ENCODE data around the gene MIP.
"Not testable (repeated sequence)": the region's sequence is repeated elsewhere in the genome, so short reads cannot be mapped to it uniquely, and the experiment has no call there.

MIP gene

GRCh38 chr12:56411781-56412639, 42.4 kb downstream of the MIP start:
- TF ChIP-seq ZFX (IDR thresholded peaks at IDR 0.05): no peak
- TF ChIP-seq, protein P1, sequence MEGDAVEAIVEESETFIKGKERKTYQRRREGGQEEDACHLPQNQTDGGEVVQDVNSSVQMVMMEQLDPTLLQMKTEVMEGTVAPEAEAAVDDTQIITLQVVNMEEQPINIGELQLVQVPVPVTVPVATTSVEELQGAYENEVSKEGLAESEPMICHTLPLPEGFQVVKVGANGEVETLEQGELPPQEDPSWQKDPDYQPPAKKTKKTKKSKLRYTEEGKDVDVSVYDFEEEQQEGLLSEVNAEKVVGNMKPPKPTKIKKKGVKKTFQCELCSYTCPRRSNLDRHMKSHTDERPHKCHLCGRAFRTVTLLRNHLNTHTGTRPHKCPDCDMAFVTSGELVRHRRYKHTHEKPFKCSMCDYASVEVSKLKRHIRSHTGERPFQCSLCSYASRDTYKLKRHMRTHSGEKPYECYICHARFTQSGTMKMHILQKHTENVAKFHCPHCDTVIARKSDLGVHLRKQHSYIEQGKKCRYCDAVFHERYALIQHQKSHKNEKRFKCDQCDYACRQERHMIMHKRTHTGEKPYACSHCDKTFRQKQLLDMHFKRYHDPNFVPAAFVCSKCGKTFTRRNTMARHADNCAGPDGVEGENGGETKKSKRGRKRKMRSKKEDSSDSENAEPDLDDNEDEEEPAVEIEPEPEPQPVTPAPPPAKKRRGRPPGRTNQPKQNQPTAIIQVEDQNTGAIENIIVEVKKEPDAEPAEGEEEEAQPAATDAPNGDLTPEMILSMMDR (conservative IDR thresholded peaks at IDR 0.05): no peak
- no peak overlapping the region for H3K27ac ChIP-seq

DNA sequence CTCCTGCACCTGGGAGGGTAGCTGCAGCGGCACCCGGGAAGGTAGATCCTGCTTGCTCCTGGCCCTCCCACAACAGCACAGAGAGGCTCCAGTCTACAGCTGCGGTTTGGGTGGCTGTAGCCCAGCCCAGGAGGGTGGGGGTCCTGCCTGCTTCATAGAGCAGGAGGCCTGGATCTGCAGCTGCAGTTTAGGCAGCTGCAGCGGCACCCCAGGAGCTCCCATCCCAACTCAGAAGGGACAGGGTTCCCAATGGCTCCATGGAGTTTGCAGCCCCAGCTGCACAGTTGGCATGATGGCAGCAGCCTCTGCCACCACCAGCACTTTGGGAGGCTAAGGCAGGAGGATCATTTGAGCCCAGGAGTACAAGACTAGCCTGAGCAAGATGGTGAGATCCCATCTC, 43.7 kb downstream of the MIP start:
- TF ChIP-seq ZFX (IDR thresholded peaks at IDR 0.05): no peak
- TF ChIP-seq, protein P1 (conservative IDR thresholded peaks at IDR 0.05): no peak

DNA sequence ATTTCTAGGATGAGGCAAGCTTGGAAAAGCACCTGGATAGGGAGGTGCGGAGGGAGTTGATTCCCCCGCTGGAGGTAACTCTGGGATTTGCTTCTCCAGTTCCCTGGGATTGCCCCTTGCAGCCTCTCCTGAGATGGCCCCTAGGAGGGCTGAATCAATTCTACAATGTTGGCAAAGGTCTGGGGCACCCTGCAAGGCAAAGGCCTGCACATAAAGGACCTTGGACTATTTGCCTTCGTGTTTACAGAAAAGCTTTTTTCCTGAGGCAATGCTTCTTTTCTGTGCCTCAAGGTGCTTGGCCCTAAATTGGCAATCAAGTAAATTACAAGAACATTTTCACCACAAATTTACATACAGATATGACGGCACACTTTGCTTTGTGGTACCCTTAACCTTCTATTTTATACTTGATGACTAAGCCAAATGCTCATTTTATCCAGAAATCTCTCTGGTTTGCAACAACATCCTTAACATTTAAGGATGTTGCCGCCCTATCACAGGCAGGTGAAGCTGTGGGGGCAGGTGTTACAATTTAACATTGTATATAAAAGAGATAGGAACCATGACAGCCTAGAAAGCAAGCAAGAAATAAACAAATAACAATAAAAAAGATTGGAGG, 45.5 kb downstream of the MIP start:
- TF ChIP-seq ZFX (IDR thresholded peaks at IDR 0.05): no peak
- TF ChIP-seq, protein P1 (conservative IDR thresholded peaks at IDR 0.05): no peak
- H3K27ac ChIP-seq: no peak overlapping the region

More for the DNA sequence above, 43.7 kb downstream of the MIP start:
- H3K27ac ChIP-seq: no peak overlapping the region

DNA sequence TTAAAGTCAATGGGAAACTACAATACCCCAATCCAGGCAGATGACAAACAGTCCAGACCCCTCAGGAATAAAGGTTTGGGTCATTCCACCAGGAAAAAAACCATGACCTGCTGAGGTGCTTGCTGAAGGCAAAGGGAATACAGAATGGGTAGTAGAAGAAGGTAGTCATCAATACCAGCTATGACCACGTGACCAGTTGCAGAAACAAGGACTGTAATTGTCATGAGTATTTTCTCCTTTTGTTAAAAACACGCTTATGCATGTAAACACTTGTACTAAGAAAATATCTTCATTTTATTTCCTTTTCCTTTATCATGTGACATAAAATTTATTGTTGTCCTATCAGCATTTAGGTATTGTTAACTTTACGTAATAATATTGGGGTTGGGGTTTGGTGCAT, 50.2 kb downstream of the MIP start:
- H3K27ac ChIP-seq: not testable (repeated sequence)

DNA sequence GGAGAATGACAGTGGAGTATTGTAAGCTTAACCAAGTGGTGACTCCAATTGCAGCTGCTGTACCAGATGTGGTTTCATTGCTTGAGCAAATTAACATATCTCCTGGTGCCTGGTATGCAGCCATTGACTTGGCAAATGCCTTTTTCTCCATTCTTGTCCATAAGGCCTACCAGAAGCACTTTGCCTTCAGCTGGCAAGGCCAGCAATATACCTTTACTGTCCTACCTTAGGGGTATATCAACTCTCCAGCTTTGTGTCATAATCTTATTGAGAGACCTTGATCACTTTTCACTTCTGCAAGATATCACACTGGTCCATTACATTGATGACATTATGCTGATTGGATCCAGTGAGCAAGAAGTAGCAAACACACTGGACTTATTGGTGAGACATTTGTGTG, 52.8 kb downstream of the MIP start:
- not testable (repeated sequence) for H3K27ac ChIP-seq

DNA sequence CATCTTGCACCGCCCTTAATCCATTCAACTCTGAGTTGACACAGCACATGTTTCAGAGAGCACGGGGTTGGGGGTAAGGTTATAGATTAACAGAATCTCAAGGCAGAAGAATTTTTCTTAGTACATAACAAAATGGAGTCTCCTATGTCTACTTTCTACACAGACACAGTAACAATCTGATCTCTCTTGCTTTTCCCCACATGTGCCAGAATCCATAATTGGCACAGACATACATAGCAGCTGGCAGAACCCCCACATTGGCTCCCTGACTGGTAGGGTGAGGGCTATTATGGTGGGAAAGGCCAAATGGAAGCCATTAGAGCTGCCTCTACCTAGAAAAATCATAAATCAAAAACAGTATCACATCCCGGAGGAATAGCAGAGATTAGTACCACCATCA, 53.3 kb downstream of the MIP start:
- H3K27ac ChIP-seq: not testable (repeated sequence)
